Neural cell (in vitro differentiated cells): ENCODE data around the gene C16orf96. TPM values are rescaled to one million over a fixed set of nuclear protein-coding genes. Genes with fewer than 3 reads are reported as not detected.

ENCODE experiments used
- H2AFZ ChIP-seq: fragments of 200-600, 300-800 bp; sonication (generic), shearing (Covaris generic); 2 replicates; pipeline ENCODE4 v1.6.0; 2014; ENCODE audit warnings: low read depth, mild to moderate bottlenecking, antibody characterized with exemption, low read length, moderate library complexity
- H3F3A ChIP-seq: fragments of 200-600 bp; shearing (Covaris generic); 2 replicates; pipeline ENCODE4 v1.6.1; 2016; ENCODE audit warnings: mild to moderate bottlenecking, moderate library complexity, mixed read lengths, antibody characterized with exemption, low read length; ENCODE audit not compliant: insufficient read depth, poor library complexity, severe bottlenecking
- H3K27ac ChIP-seq: fragments of 200-600, 300-800 bp; sonication (generic), shearing (Covaris generic); 2 replicates; pipeline ENCODE4 v1.5.1; 2014; ENCODE audit warnings: mild to moderate bottlenecking, low read length, moderate library complexity
- H3K27me3 ChIP-seq: fragments of 300-800, 200-600 bp; sonication (generic), shearing (Covaris generic); 2 replicates; pipeline ENCODE4 v1.6.0; 2014; ENCODE audit warnings: mild to moderate bottlenecking, low read depth, low read length, moderate library complexity; ENCODE audit not compliant: insufficient read depth
- H3K36me3 ChIP-seq: fragments of 300-800, 200-600 bp; sonication (generic), shearing (Covaris generic); 2 replicates; pipeline ENCODE4 v1.5.1; 2014; ENCODE audit warnings: mild to moderate bottlenecking, antibody characterized with exemption, low read length, moderate library complexity; ENCODE audit not compliant: insufficient read depth
- H3K4me2 ChIP-seq: fragments of 300-800, 200-600 bp; sonication (generic), shearing (Covaris generic); 2 replicates; pipeline ENCODE4 v1.6.0; 2014; ENCODE audit warnings: mild to moderate bottlenecking, low read length
- H3K4me3 ChIP-seq: fragments of 300-800, 200-600 bp; sonication (generic), shearing (Covaris generic); 2 replicates; pipeline ENCODE4 v1.5.1; 2014; ENCODE audit warnings: mild to moderate bottlenecking, low read length, moderate library complexity
- H3K79me2 ChIP-seq: fragments of 200-600 bp; shearing (Covaris generic); replicated peaks from 2 replicates; pipeline ENCODE4 v1.6.0; 2014; ENCODE audit warnings: mild to moderate bottlenecking, low read length, moderate library complexity; ENCODE audit not compliant: insufficient read depth
- H3K9ac ChIP-seq: fragments of 300-800, 200-600 bp; sonication (generic), shearing (Covaris generic); 2 replicates; pipeline ENCODE4 v1.6.1; 2016; ENCODE audit warnings: mild to moderate bottlenecking, low read length, mixed read lengths
- H3K9me2 ChIP-seq: fragments of 200-600 bp; shearing (Covaris generic); 2 replicates; pipeline ENCODE4 v1.6.1; 2016; ENCODE audit warnings: mild to moderate bottlenecking, low read length, mixed read lengths; ENCODE audit not compliant: insufficient read depth
- H3K9me3 ChIP-seq: fragments of 200-600, 300-800 bp; sonication (generic), shearing (Covaris generic); 2 replicates; pipeline ENCODE4 v1.6.1; 2016; ENCODE audit warnings: mild to moderate bottlenecking, mixed run types, low read length, moderate library complexity, mixed read lengths
- H4K20me1 ChIP-seq: fragments of 200-600 bp; shearing (Covaris generic); 2 replicates; pipeline ENCODE4 v1.6.1; 2016; ENCODE audit warnings: mild to moderate bottlenecking, mixed run types; ENCODE audit not compliant: insufficient read depth
- CTCF ChIP-seq: fragments of 450-650 bp; IDR thresholded peaks from 2 replicates; pipeline ENCODE4 v1.5.1; 2014; ENCODE audit warnings: antibody characterized with exemption, mild to moderate bottlenecking, moderate library complexity; ENCODE audit not compliant: poor library complexity, severe bottlenecking
- EP300 ChIP-seq: fragments of 450-650 bp; conservative IDR thresholded peaks from 2 replicates; pipeline ENCODE4 v1.6.1; 2014; ENCODE audit warnings: antibody characterized with exemption, mild to moderate bottlenecking, moderate library complexity; ENCODE audit not compliant: poor library complexity, severe bottlenecking
- EZH2 ChIP-seq: fragments of 200-600, 300-800 bp; shearing (Covaris generic), sonication (generic); IDR thresholded peaks from 2 replicates; pipeline ENCODE4 v1.6.1; 2014; ENCODE audit warnings: antibody characterized with exemption, low read length, borderline replicate concordance, mild to moderate bottlenecking; ENCODE audit not compliant: insufficient read depth, poor library complexity, severe bottlenecking
- MXI1 ChIP-seq: fragments of 450-650 bp; conservative IDR thresholded peaks from 2 replicates; pipeline ENCODE4 v1.6.1; 2014; ENCODE audit warnings: antibody characterized with exemption, mild to moderate bottlenecking; ENCODE audit not compliant: poor library complexity, severe bottlenecking
- POLR2AphosphoS5 ChIP-seq: IDR thresholded peaks from 2 replicates; pipeline ENCODE4 v1.6.1; 2012
- RAD21 ChIP-seq: fragments of 450-650 bp; conservative IDR thresholded peaks from 2 replicates; pipeline ENCODE4 v1.6.1; 2014; ENCODE audit warnings: antibody characterized with exemption, mild to moderate bottlenecking, moderate library complexity
- SMC3 ChIP-seq: fragments of 450-650 bp; conservative IDR thresholded peaks from 2 replicates; pipeline ENCODE4 v1.6.1; 2014; ENCODE audit warnings: antibody characterized with exemption, mild to moderate bottlenecking, moderate library complexity; ENCODE audit not compliant: poor library complexity
- TAF1 ChIP-seq: IDR thresholded peaks from 2 replicates; pipeline ENCODE4 v1.6.1; 2012; ENCODE audit warnings: low read depth
- polyA plus RNA-seq: library from polyadenylated mRNA; depleted of rRNA; stranded (reverse); fragments of >200 nt; gene quantifications from 2 replicates; pipeline ENCODE4 v1.2.3, GENCODE V29; 2014
- TF ChIP-seq, protein P1 (sequence below): IDR thresholded peaks from 2 replicates; pipeline ENCODE4 v1.6.1; 2012; ENCODE audit warnings: borderline replicate concordance

The C16orf96 gene
- polyA plus RNA-seq, 1 donor from 2014 or later = 0.21 TPM

DNA sequence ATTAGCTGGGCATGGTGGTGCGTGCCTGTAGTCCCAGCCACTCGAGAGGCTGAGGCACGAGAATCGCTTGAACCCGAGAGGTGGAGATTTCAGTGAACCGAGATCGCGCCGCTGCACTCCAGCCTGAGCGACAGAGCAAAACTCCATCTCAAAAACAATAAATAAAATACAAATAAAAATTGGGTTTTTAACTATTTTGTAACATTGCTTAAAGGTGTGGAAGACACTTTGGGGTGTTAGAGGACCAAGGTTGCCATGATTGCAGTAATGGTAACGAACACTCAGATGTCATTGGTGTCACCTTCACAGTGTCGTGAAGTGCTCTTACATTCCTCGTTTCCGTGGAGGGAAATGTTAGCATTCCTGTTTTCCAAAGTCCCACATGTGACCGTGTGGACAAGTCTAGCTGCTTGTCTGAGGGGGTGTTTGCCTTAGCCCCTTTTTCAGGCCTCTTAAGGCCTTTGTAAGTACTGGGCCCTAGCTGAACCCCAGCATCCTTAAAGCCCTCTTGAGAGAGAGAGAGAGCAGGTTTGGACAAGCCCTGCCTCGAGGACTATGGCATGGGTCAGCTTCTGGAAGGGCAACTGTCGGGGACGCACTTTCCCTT lies 8.6 kb downstream of the C16orf96 start:
- Histone ChIP-seq H3K79me2 (no peaks in the 10 kb centered on the region), H3K4me3 (no peak overlapping the region), H3K9me3 (no peaks in the 10 kb centered on the region), H4K20me1 (no peaks in the 10 kb centered on the region), H3K27me3 (no peaks in the 10 kb centered on the region), H3K9ac (no peak overlapping the region), H2AFZ (no peak overlapping the region), H3K9me2 (no peaks in the 10 kb centered on the region), H3K27ac (no peak overlapping the region), H3K36me3 (no peaks in the 10 kb centered on the region), H3F3A (no peaks in the 10 kb centered on the region), H3K4me2 (no peak overlapping the region)
- TF ChIP-seq MXI1 (no peak), TAF1 (no peak), EZH2 (no peak), EP300 (no peak), SMC3 (no peak), CTCF (no peak), RAD21 (no peak), POLR2AphosphoS5 (no peak)
- TF ChIP-seq, protein P1, sequence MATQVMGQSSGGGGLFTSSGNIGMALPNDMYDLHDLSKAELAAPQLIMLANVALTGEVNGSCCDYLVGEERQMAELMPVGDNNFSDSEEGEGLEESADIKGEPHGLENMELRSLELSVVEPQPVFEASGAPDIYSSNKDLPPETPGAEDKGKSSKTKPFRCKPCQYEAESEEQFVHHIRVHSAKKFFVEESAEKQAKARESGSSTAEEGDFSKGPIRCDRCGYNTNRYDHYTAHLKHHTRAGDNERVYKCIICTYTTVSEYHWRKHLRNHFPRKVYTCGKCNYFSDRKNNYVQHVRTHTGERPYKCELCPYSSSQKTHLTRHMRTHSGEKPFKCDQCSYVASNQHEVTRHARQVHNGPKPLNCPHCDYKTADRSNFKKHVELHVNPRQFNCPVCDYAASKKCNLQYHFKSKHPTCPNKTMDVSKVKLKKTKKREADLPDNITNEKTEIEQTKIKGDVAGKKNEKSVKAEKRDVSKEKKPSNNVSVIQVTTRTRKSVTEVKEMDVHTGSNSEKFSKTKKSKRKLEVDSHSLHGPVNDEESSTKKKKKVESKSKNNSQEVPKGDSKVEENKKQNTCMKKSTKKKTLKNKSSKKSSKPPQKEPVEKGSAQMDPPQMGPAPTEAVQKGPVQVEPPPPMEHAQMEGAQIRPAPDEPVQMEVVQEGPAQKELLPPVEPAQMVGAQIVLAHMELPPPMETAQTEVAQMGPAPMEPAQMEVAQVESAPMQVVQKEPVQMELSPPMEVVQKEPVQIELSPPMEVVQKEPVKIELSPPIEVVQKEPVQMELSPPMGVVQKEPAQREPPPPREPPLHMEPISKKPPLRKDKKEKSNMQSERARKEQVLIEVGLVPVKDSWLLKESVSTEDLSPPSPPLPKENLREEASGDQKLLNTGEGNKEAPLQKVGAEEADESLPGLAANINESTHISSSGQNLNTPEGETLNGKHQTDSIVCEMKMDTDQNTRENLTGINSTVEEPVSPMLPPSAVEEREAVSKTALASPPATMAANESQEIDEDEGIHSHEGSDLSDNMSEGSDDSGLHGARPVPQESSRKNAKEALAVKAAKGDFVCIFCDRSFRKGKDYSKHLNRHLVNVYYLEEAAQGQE = no peak

DNA sequence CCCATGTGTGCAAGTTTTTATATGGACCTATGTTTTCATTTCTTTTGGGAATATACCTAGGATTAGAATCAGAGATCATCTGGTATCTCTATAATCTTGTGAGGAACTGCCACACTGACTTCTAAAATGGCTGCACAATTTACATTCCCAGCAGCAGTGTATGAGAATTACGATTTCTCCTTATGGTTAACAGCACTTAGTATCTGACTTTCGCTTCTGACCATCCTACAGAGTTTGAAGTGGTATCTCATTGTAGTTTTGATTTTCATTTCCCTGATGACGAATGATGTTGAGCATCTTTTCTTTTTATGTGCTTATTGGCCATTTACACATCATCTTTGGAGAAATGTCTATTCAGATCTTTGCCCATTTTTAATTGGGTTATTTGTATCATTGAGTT lies 10.0 kb downstream of the C16orf96 start:
- H3K9ac ChIP-seq = no peak overlapping the region
- no peak for TF ChIP-seq TAF1
- no peak for TF ChIP-seq EZH2
- no peak for TF ChIP-seq EP300
- no peak for TF ChIP-seq CTCF
- TF ChIP-seq MXI1 = no peak
- no peak for TF ChIP-seq POLR2AphosphoS5
- no peak overlapping the region for H3K4me2 ChIP-seq
- H3K36me3 ChIP-seq = no peaks in the 10 kb centered on the region
- no peak overlapping the region for H3K27ac ChIP-seq
- no peaks in the 10 kb centered on the region for H3K27me3 ChIP-seq
- no peak overlapping the region for H2AFZ ChIP-seq
- H3K4me3 ChIP-seq = no peak overlapping the region
- no peaks in the 10 kb centered on the region for H3K79me2 ChIP-seq
- no peaks in the 10 kb centered on the region for H3K9me3 ChIP-seq
- no peaks in the 10 kb centered on the region for H3F3A ChIP-seq
- H3K9me2 ChIP-seq = no peaks in the 10 kb centered on the region
- H4K20me1 ChIP-seq = no peaks in the 10 kb centered on the region
